ENCODE measurements around the gene ZNF80. TPM values are rescaled to one million over a fixed set of nuclear protein-coding genes. Genes with fewer than 3 reads are reported as not detected.
"Not testable (repeated sequence)": the region's sequence is repeated elsewhere in the genome, so short reads cannot be mapped to it uniquely, and the experiment has no call there.

ZNF80 gene
- total and polyA plus RNA-seq, 2 of the 8 experiments (the other 6 are each of a cell fraction or from before 2014, with no cell fraction given): not detected

DNA sequence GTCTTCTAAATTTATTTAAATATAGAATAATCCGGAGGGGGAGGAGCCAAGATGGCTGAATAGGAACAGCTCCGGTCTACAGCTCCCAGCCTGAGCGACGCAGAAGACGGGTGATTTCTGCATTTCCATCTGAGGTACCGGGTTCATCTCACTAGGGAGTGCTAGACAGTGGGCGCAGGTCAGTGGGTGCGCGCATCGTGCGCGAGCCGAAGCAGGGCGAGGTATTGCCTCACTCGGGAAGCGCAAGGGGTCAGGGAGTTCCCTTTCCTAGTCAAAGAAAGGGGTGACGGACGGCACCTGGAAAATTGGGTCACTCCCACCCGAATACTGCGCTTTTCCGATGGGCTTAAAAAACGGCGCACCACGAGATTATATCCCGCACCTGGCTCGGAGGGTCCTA is 39.5 kb upstream of the ZNF80 start:
- H2AK5ac ChIP-seq (ENCODE audit: low read depth, low read length); H4K5ac ChIP-seq (ENCODE audit: insufficient read length, low read depth, low read length); POLR2A ChIA-PET (ENCODE audit: partially characterized antibody); H3K79me2 ChIP-seq (ENCODE audit: control insufficient read depth in 1 of 2, insufficient read depth in 2 of 2, low read length in 2 of 2); DNase-seq (ENCODE audit: low read depth in 1 of 2, low spot score in 2 of 2); H3K14ac ChIP-seq (ENCODE audit: insufficient read length); FAIRE-seq; H3K23ac ChIP-seq (ENCODE audit: insufficient read length); H3K56ac ChIP-seq (replicated peaks; ENCODE audit: insufficient read length, low read depth, low read length); H3K23me2 ChIP-seq (ENCODE audit: low read depth, low read length); H3K79me1 ChIP-seq (ENCODE audit: low read depth, low read length); H2BK20ac ChIP-seq (ENCODE audit: low read length); H3K4me1 ChIP-seq (replicated peaks in 1 of 4; ENCODE audit: control insufficient read depth in 3 of 4, insufficient read depth in 4 of 4, low read length in 3 of 4); H2BK120ac ChIP-seq (replicated peaks; ENCODE audit: low read depth, low read length); H2BK15ac ChIP-seq (ENCODE audit: low read length); CTCF ChIA-PET (ENCODE audit: partially characterized antibody); H4K8ac ChIP-seq (ENCODE audit: extremely low read depth, insufficient read depth, low read length); H3K4ac ChIP-seq (replicated peaks; ENCODE audit: insufficient read length, low read depth, low read length); H4K91ac ChIP-seq (replicated peaks; ENCODE audit: insufficient read length, low read length); H3K4me3 ChIP-seq (ENCODE audit: extremely low read depth in 1 of 4, insufficient read depth in 2 of 4, low read depth in 3 of 4, low read length in 4 of 4); H4K20me1 ChIP-seq (replicated peaks in 1 of 2; ENCODE audit: control insufficient read depth in 1 of 2, insufficient read depth in 2 of 2, low read length in 2 of 2); H3K4me2 ChIP-seq (ENCODE audit: insufficient read depth in 1 of 2, low read depth in 2 of 2, low read length in 2 of 2); H2AFZ ChIP-seq (ENCODE audit: low read length); H3K27me3 ChIP-seq (replicated peaks in 1 of 4; ENCODE audit: control insufficient read depth in 3 of 4, extremely low read depth in 1 of 4, insufficient read depth in 3 of 4, low read length in 3 of 4); H3K36me3 ChIP-seq (ENCODE audit: control insufficient read depth in 2 of 4, insufficient read depth in 4 of 4, low read length in 3 of 4); H3K9ac ChIP-seq (replicated peaks in 1 of 4; ENCODE audit: extremely low read depth in 1 of 4, low read depth in 3 of 4, low read length in 3 of 4); H2BK5ac ChIP-seq (ENCODE audit: low read depth, low read length); H3K18ac ChIP-seq (ENCODE audit: extremely low read depth, low read length); H2BK12ac ChIP-seq (ENCODE audit: low read depth, low read length); H3K27ac ChIP-seq (ENCODE audit: low read depth, low read length): not testable (repeated sequence)
- WGBS, 2 experiments (ENCODE audit: extremely low coverage in 1 of 2, insufficient coverage in 1 of 2, insufficient read length in 1 of 2, insufficient replicate concordance in 2 of 2, low coverage in 1 of 2, low lambda C conversion rate in 2 of 2, missing lambda C conversion rate in 1 of 2): 85% methylated on average over 5 of the region's 26 CpGs; no CpG with 5 or more reads in 1 of the 2 experiments
- H3K9me3 ChIP-seq (ENCODE audit: insufficient read depth in 2 of 2, low read depth in 1 of 2, low read length in 1 of 2): peaks cover 6 to 12% of the 10 kb centered on the region in 2 experiments; a peak in 3 of 4 replicates
